HepG2 (cell line): ENCODE measurements around the gene DSCAML1. TPM values are rescaled to one million over a fixed set of nuclear protein-coding genes. Genes with fewer than 3 reads are reported as not detected.
A peak's percentile ranks its signal among the peaks of the same experiment; 100 is the strongest.

Source experiments
- GABPB1 ChIP-seq: IDR thresholded peaks from 2 replicates; pipeline ENCODE4 v1.6.1; 2016; ENCODE audit warnings: mild to moderate bottlenecking, missing genetic modification reagents, moderate library complexity, missing compliant biosample characterization
- HIC2 ChIP-seq: sonication (generic); formaldehyde crosslinking; IDR thresholded peaks from 2 replicates; pipeline ENCODE4 v1.9.0; 2022; ENCODE audit warnings: low read depth, missing genetic modification reagents
- HIVEP1 ChIP-seq: sonication (generic); formaldehyde crosslinking; IDR thresholded peaks from 2 replicates; pipeline ENCODE4 v1.4.0; 2020; ENCODE audit warnings: mild to moderate bottlenecking, missing genetic modification reagents
- HNF1B ChIP-seq: sonication (generic); formaldehyde crosslinking; IDR thresholded peaks from 2 replicates; pipeline ENCODE4 v1.5.1; 2020; ENCODE audit warnings: mild to moderate bottlenecking, moderate library complexity, missing genetic modification reagents
- MEF2D ChIP-seq: sonication (generic); formaldehyde crosslinking; IDR thresholded peaks from 2 replicates; pipeline ENCODE4 v1.5.1; 2020; ENCODE audit warnings: mild to moderate bottlenecking, missing genetic modification reagents
- RXRA ChIP-seq: sonication (generic); formaldehyde crosslinking; IDR thresholded peaks from 2 replicates; pipeline ENCODE4 v1.5.1; 2020; ENCODE audit warnings: missing genetic modification reagents
- SOX13 ChIP-seq, 3 experiments: fragments of 450-650 bp in 1 of 3; sonication (generic) in 1 of 3; formaldehyde crosslinking in 1 of 3; IDR thresholded peaks in 2 of 3; conservative IDR thresholded peaks in 1 of 3; 2 replicates each; pipeline versions ENCODE4 v1.5.0 to v1.6.1; 2016 to 2020; ENCODE audit warnings: antibody characterized with exemption in 1 of 3, mild to moderate bottlenecking in 1 of 3, missing compliant biosample characterization in 1 of 3, missing genetic modification reagents in 1 of 3, moderate library complexity in 1 of 3
- SPEN ChIP-seq: sonication (generic); formaldehyde crosslinking; IDR thresholded peaks from 2 replicates; pipeline ENCODE4 v1.5.1; 2020; ENCODE audit warnings: low read depth, mild to moderate bottlenecking, missing genetic modification reagents
- STAG1 ChIP-seq: sonication (generic); formaldehyde crosslinking; IDR thresholded peaks from 2 replicates; pipeline ENCODE4 v1.4.0; 2020; ENCODE audit warnings: missing genetic modification reagents
- TMF1 ChIP-seq: sonication (generic); formaldehyde crosslinking; IDR thresholded peaks from 2 replicates; pipeline ENCODE4 v1.8.1; 2022; ENCODE audit warnings: low read depth, missing genetic modification reagents
- WIZ ChIP-seq: sonication (generic); formaldehyde crosslinking; IDR thresholded peaks from 2 replicates; pipeline ENCODE4 v1.5.1; 2020; ENCODE audit warnings: mild to moderate bottlenecking, missing genetic modification reagents
- ZBTB7A ChIP-seq: sonication (generic); formaldehyde crosslinking; IDR thresholded peaks from 2 replicates; pipeline ENCODE4 v1.8.0; 2022; ENCODE audit warnings: mild to moderate bottlenecking, missing genetic modification reagents
- ZNF609 ChIP-seq: sonication (generic); formaldehyde crosslinking; IDR thresholded peaks from 2 replicates; pipeline ENCODE4 v1.4.0; 2020; ENCODE audit warnings: mild to moderate bottlenecking, missing genetic modification reagents, borderline replicate concordance
- ZNF678 ChIP-seq: sonication (generic); formaldehyde crosslinking; IDR thresholded peaks from 2 replicates; pipeline ENCODE4 v1.4.0; 2020; ENCODE audit warnings: mild to moderate bottlenecking, missing genetic modification reagents
- ZNF740 ChIP-seq: sonication (generic); formaldehyde crosslinking; IDR thresholded peaks from 2 replicates; pipeline ENCODE4 v1.4.0; 2020; ENCODE audit warnings: missing genetic modification reagents
- ZNF883 ChIP-seq: sonication (generic); formaldehyde crosslinking; IDR thresholded peaks from 2 replicates; pipeline ENCODE4 v1.5.1; 2020; ENCODE audit warnings: mild to moderate bottlenecking, missing genetic modification reagents; ENCODE audit errors: not compliant biosample characterization
- ZSCAN25 ChIP-seq: sonication (generic); formaldehyde crosslinking; IDR thresholded peaks from 2 replicates; pipeline ENCODE4 v1.8.0; 2022; ENCODE audit warnings: mild to moderate bottlenecking, missing genetic modification reagents
- polyA plus RNA-seq, 8 experiments: library from polyadenylated mRNA; depleted of rRNA in 3 of 8; stranded (reverse) in 7 of 8; unstranded in 1 of 8; fragments of >200 nt; fragmentation: Illumina TruSeq in 4 of 8; extraction: Trizol in 4 of 8; gene quantifications; 2 replicates each; pipeline versions ENCODE4 v1.2.1 to v1.2.3, GENCODE V29; 2011 to 2016; ENCODE audit warnings: low read depth in 4 of 8, missing spikeins in 1 of 8, mixed read lengths in 1 of 8; ENCODE audit not compliant: insufficient read depth in 1 of 8
- total RNA-seq, 5 experiments: library from RNA; depleted of rRNA; stranded (reverse); fragments of >200 nt; fragmentation: Illumina TruSeq; extraction: Trizol; gene quantifications; 2 replicates each; pipeline ENCODE4 v1.2.3, GENCODE V29; 2016; ENCODE audit warnings: low read depth in 1 of 5

Gene DSCAML1
- total and polyA plus RNA-seq, 2 of the 13 experiments (the other 11 are each of a cell fraction or from before 2014, with no cell fraction given): 0.29 to 0.40 TPM

- peak; percentile 62; the same call in 1 of the 2 replicates for TF ChIP-seq HNF1B (CRISPR knock-in tag)
- TF ChIP-seq ZSCAN25 (CRISPR knock-in tag): peak; percentile 61; the same call in 1 of the 2 replicates
- TF ChIP-seq ZNF740 (CRISPR knock-in tag): 0 out of 2 replicates have a peak, but pooled peaks have one; percentile 23
- TF ChIP-seq RXRA (CRISPR knock-in tag): peak; percentile 66; the same call in 1 of the 2 replicates
- TF ChIP-seq ZNF883 (CRISPR knock-in tag): peak; percentile 46
- TF ChIP-seq ZNF678 (CRISPR knock-in tag): no peak
- TF ChIP-seq GABPB1 (CRISPR knock-in tag): peak; percentile 22; the same call in 1 of the 2 replicates
- peak; percentile 82; the same call in 1 of the 2 replicates for TF ChIP-seq ZBTB7A
- TF ChIP-seq SOX13 (IDR thresholded peaks at IDR 0.05): no peak
- TF ChIP-seq SOX13 (CRISPR knock-in tag; conservative IDR thresholded peaks at IDR 0.05 in 1 of 2, IDR thresholded peaks at IDR 0.05 in 1 of 2): 0 out of 4 replicates have a peak, but pooled peaks of 1 of the 2 experiments have one; percentile 22
- TF ChIP-seq HIVEP1: peak; percentile 57; the same call in 1 of the 2 replicates
- peak; percentile 32; the same call in 1 of the 2 replicates for TF ChIP-seq SPEN
- TF ChIP-seq MEF2D: peak; percentile 69; the same call in 1 of the 2 replicates
- peak; percentile 57; the same call in 1 of the 2 replicates for TF ChIP-seq ZNF609 (CRISPR knock-in tag)
- TF ChIP-seq HIC2 (CRISPR knock-in tag): peak; percentile 31; the same call in 1 of the 2 replicates
- TF ChIP-seq WIZ (CRISPR knock-in tag): 0 out of 2 replicates have a peak, but pooled peaks have one; percentile 26
- peak; percentile 67 for TF ChIP-seq STAG1 (CRISPR knock-in tag)
- TF ChIP-seq TMF1: no peak
These were observed 385.9 kb downstream of the DSCAML1 start (continued) for GRCh38 chr11:117410861-117411710.
